ENCODE results near the gene CREB3L1. TPM values are rescaled to one million over a fixed set of nuclear protein-coding genes. Genes with fewer than 3 reads are reported as not detected.

Gene CREB3L1
- total RNA-seq, 2 donors from 2014 or later: 8.8 to 9.9 TPM

GRCh38 chr11:46263120-46263519 is 14.3 kb upstream of the CREB3L1 start:
- H3K9me3 Mint-ChIP-seq: no peaks in the 10 kb centered on the region
- Histone ChIP-seq H3K27me3 (ENCODE audit: control insufficient read depth, insufficient read depth, low read length, poor library complexity, severe bottlenecking) (no peaks in the 10 kb centered on the region), H3K36me3 (ENCODE audit: control insufficient read depth, insufficient read depth, low read length) (no peaks in the 10 kb centered on the region), H3K9ac (ENCODE audit: extremely low read depth, low read length, poor library complexity, severe bottlenecking) (no peak overlapping the region), H3K9me3 (ENCODE audit: control insufficient read depth, low read length) (no peaks in the 10 kb centered on the region), H3K27ac (ENCODE audit: low read depth, low read length) (no peak overlapping the region), H3K4me3 (ENCODE audit: low read length) (no peak overlapping the region), H3K4me1 (ENCODE audit: control insufficient read depth, insufficient read depth, low read length) (no peaks in the 10 kb centered on the region)
- DNase-seq: no peak
- H3K4me3 Mint-ChIP-seq: no peak overlapping the region
- H3K27ac Mint-ChIP-seq: no peak overlapping the region
- no peaks in the 10 kb centered on the region for H3K4me1 Mint-ChIP-seq
- H3K27me3 Mint-ChIP-seq (ENCODE audit: insufficient read depth): peaks cover 2% of the 10 kb centered on the region
- H3K36me3 Mint-ChIP-seq (ENCODE audit: low read depth): no peaks in the 10 kb centered on the region
- no peak for TF ChIP-seq CTCF (conservative IDR thresholded peaks at IDR 0.05)
- WGBS, 2 experiments (ENCODE audit: insufficient coverage in 1 of 2, insufficient read length in 1 of 2): 89 to 92% methylated on average over 3 of the region's 3 CpGs

- H3K4me1 ChIP-seq (ENCODE audit: control insufficient read depth, insufficient read depth, low read length): no peaks in the 10 kb centered on the region
- H3K27me3 ChIP-seq (ENCODE audit: control insufficient read depth, insufficient read depth, low read length, poor library complexity, severe bottlenecking): no peaks in the 10 kb centered on the region
- WGBS, 2 experiments (ENCODE audit: insufficient coverage in 1 of 2, insufficient read length in 1 of 2): 93 to 98% methylated on average over 4 of the region's 4 CpGs
- no peaks in the 10 kb centered on the region for H3K9me3 Mint-ChIP-seq
- no peaks in the 10 kb centered on the region for H3K9me3 ChIP-seq (ENCODE audit: control insufficient read depth, low read length)
- no peak for DNase-seq
- TF ChIP-seq CTCF (conservative IDR thresholded peaks at IDR 0.05): no peak
- H3K27ac Mint-ChIP-seq: no peak overlapping the region
- H3K4me3 ChIP-seq (ENCODE audit: low read length): no peak overlapping the region
- peaks cover 2% of the 10 kb centered on the region for H3K27me3 Mint-ChIP-seq (ENCODE audit: insufficient read depth)
- no peaks in the 10 kb centered on the region for H3K4me1 Mint-ChIP-seq
- no peaks in the 10 kb centered on the region for H3K36me3 ChIP-seq (ENCODE audit: control insufficient read depth, insufficient read depth, low read length)
- H3K4me3 Mint-ChIP-seq: no peak overlapping the region
- no peaks in the 10 kb centered on the region for H3K36me3 Mint-ChIP-seq (ENCODE audit: low read depth)
- no peak overlapping the region for H3K9ac ChIP-seq (ENCODE audit: extremely low read depth, low read length, poor library complexity, severe bottlenecking)
- no peak overlapping the region for H3K27ac ChIP-seq (ENCODE audit: low read depth, low read length)
Observed at GRCh38 chr11:46264030-46264429, 13.4 kb upstream of the CREB3L1 start.

- TF ChIP-seq CTCF (conservative IDR thresholded peaks at IDR 0.05): no peak
- H3K9me3 Mint-ChIP-seq: no peaks in the 10 kb centered on the region
- Histone ChIP-seq H3K9ac (ENCODE audit: extremely low read depth, low read length, poor library complexity, severe bottlenecking) (no peak overlapping the region), H3K4me3 (ENCODE audit: low read length) (no peak overlapping the region), H3K36me3 (ENCODE audit: control insufficient read depth, insufficient read depth, low read length) (no peaks in the 10 kb centered on the region), H3K27me3 (ENCODE audit: control insufficient read depth, insufficient read depth, low read length, poor library complexity, severe bottlenecking) (no peaks in the 10 kb centered on the region), H3K4me1 (ENCODE audit: control insufficient read depth, insufficient read depth, low read length) (no peaks in the 10 kb centered on the region), H3K9me3 (ENCODE audit: control insufficient read depth, low read length) (no peaks in the 10 kb centered on the region), H3K27ac (ENCODE audit: low read depth, low read length) (no peak overlapping the region)
- peaks cover 2% of the 10 kb centered on the region for H3K27me3 Mint-ChIP-seq (ENCODE audit: insufficient read depth)
- no peaks in the 10 kb centered on the region for H3K36me3 Mint-ChIP-seq (ENCODE audit: low read depth)
- no peaks in the 10 kb centered on the region for H3K4me1 Mint-ChIP-seq
- DNase-seq: no peak
- no peak overlapping the region for H3K27ac Mint-ChIP-seq
- no peak overlapping the region for H3K4me3 Mint-ChIP-seq
- 79 to 80% methylated on average over 8 to 9 of the region's 9 CpGs for WGBS, 2 experiments (ENCODE audit: insufficient coverage in 1 of 2, insufficient read length in 1 of 2)
Observed at GRCh38 chr11:46264976-46265375, 12.5 kb upstream of the CREB3L1 start.

Data from endodermal cell (in vitro differentiated cells).